GM18519 (cell line): ENCODE measurements around the gene TYMP.

Experiments
- ATAC-seq: cut with Tn5 transposase; IDR thresholded peaks from one replicate; pipeline ENCODE4 v1.9.1; 2021; ENCODE audit warnings: mild to moderate bottlenecking, moderate library complexity; ENCODE audit not compliant: unreplicated experiment, low FRiP score

TYMP gene

GRCh38 chr22:50507421-50507990 lies 22.3 kb downstream of the TYMP start, which contains the start of gene LMF2:
Gene LMF2, minus strand, starts transcription at chr22:50507702. Its CDS starts 27 bp downstream, at chr22:50507675.
- ATAC-seq, result no peak

DNA sequence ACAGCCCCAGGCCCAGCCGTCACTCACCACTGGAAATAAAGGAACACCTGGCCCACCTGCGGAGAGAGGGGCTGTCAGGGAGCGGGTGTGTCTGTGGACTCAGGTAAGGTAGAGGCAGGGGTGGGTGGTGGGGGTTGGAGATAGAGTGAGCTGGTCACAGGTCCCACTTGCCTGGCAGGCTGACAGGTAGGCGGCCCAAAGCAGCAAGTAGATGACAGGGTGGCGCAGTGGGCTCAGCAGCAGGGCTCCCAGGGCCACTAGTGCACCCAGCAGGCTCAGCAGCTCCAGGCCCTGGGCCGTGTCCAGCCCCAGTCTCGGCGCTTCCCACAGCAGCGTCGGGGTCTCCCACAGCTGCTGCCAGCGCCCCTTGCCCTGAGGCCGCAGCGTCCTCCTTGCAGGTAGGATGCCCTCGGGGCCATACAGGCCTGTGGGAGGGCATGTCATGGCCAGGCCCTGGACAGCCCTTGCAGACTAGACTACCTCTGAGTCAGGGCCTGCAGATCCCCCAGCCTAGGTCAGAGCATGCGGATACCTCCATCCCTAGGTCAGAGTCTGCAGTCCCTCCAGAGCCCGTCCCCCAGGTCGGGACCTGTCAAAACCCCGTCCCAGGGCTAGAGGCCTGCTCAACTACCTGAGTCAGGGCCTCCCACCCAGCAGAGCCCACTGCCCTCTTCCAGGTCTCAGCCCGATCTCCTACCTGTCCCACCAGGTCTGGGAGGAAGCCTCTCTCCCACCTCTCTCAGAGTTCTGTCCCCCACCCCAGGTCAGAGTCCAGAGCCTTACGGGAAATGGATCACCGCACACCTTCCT lies 23.0 kb downstream of the TYMP start:
- ATAC-seq, result no peak

DNA sequence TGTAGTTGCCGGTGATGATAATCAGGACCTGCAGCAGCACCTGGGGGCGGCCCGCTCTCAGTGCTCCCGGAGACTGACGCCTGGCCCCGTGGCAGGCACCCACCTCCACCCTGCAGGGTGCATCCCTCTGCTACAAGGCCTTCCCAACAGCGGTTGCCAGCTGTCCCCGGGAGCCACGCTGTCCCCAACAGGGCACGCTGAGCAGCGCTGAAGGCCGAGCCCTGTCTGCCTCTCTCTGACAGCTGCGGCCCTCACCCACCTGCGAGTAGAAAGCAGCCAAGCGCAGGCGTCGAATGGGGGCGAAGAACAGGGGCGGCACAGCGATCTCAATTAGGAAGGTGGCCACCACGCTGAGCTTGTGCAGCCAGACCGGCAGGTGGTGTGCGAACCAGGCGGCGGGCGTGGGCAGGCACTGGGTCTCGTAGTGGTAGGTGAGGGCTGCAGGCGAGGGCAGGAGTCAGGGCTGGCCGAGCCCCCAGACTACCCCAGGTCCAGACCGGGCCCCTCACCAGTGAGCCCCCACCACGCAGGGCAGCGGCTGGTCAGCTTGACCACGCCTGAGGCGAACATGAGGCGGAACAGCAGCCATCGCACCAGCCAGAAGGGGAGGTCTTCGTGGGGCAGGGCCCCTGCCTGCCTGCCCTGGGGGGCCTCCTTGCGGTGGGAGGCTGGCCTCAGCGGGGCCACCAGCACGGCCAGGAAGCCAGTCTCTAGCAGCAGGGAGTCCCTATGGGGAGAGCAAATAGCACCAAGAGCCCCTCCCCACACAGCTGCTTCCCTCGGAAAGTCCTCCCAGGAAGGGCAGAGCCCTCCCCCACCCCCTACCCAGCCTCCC lies 23.8 kb downstream of the TYMP start:
- ATAC-seq, result no peak

DNA sequence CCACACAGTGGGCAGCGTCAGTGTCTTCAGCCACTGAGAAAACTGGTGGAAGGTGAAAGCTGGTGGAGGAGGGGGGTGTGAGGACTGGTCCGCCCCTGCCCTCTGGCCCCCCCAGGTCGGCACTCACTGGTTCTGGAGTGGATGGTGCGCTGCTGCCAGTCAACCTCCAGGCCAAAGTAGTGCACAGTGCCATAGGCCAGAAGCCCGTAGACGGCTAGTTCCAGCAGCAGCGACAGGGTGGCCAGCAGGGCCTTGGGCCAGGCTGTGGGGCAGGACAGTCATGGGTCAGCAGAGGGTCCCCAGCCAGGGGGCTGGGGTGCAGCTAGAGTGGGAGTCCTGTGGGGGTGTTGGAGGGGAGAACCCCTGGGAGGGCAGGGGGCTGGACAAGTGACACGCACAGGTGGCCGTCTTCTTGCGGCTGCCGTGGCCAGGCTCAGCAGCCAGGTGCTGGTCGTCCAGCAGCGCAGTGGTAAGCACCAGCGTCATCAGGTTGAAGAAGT lies 24.5 kb downstream of the TYMP start:
- no peak for ATAC-seq

DNA sequence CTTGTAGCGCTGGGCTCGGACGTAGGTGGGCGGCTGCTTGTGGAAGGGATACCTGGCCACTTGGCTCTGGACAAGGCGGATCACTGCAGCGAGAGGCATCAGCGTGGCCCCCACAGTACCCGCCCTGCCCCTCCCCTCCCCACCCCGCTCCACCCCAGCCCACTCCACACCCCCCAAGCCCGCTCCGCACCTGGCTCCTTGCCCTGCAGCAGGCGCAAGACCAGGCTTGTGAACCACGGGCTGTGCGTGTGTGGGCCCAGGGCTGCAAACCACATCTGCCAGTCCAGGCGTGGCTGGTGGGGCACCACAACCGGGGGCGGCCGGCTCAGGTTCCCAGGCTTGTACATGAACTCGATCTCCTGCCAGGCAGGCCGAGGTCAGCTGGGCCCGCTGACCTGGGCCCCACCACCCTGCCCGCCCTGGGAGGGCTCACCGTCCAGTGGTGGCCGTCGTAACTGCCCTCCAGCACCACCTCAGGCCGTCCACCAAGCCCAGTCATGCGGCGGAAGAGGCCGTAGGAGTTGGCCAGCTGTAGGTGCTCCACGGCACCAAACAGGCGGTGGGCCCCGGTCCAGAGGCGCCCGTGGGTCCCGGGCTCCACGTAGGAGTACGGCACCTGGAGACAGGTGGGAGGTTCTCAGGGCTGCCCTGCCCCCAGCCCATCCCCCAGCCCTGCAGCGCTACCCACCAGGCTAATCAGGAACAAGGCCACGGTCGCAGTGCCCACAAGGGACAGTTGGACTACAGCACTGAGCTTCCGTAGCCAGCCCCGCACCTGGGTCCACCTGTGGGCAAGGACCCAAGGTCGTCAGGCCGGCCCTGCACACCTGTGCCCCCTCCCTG lies 25.2 kb downstream of the TYMP start:
- ATAC-seq, result no peak

DNA sequence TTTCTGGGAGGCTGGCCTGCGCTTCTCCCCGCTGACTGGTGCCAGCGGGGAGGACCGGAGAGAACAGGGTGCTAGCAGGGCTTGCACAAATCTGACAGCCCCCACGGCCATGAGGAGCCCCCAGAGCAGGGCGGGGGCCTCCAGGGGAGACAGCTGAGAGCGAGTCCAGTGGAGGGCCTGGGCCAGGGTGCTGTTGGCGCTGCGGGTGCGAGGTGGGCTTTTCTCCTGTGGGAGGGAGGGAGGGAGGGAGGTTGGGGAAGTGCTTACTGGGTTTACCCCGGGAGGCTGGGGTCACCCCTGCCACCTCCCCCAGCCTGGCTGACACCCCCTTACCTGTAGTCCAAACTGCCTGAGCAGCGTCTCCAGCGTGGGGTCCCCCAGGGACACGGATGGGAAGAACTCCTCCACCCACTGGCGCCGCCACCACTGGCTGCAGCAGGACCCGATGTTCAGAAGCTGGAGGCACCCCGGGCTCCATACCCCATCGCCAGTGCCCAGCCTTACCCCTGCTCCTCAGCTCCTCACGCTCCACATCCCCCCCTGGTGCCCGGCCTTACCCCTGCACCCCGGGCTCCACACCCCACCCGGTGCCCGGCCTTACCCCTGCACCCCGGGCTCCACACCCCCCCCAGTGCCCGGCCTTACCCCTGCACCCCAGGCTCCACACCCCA lies 26.2 kb downstream of the TYMP start:
- no peak for ATAC-seq

DNA sequence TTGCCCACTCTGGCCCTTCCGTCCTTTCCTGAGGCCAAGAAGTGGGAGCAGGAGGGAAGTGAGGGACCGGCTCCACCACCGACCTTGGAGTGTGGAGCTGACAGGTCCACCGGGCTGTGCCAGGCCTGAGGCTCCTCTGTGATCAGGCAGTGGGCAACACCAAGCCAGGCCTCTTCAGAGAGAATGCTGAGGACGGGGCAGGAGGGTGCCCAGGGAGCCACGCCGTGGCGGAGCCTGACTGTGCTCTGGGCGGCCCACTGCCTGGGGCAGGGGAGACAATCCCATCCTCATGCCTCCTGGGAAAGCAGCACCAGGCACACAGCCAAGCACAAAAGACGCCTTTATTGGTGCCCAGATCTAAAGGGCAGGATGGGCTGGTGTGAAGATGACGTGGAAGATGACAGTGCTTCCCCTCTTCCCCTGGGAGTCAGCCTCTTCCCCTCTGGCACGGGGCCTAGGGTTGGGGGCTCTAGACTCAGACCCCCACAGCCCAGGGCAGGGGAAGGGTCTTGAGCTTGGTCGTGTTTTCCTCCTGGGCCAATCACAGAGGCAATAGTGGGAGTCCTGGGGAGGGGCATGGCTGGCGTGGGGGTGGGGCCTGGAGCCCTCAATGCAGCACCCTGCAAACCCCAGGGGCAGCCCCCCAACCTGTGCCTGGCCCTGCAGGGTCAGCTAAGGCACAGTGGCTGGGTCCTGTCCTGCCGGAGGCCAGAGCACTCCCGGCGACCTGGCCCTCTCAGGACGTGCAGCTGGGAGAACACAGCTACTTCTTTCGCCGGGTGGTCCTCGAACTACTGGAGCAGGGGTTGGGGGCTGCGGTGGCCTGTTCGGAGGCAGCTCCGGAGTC lies 27.0 kb downstream of the TYMP start:
- ATAC-seq, result no peak

DNA sequence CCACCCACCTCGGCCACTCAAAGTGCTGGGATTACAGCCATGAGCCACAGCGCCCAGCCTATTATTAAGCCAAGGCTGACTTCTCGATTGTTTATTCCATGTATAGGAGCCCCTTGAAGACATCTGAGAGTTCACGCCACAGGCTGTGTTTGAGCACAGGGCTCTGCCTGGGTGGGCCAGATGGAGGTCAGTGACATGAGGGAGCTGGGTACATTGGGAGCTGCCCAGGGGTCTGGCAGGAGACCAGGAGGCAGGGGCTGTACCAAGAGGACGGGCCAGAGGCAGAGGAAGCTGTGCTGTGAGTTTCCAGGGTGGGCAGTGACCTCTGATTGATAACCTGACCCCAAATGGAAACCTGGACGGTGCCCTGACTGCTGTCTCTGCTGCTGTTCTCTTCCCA lies 27.7 kb downstream of the TYMP start:
- ATAC-seq, result no peak

GRCh38 chr22:50500452-50500851 lies 29.4 kb downstream of the TYMP start:
- ATAC-seq, result no peak

GRCh38 chr22:50498322-50498890 lies 31.4 kb downstream of the TYMP start:
- no peak for ATAC-seq

GRCh38 chr22:50497093-50497492 lies 32.7 kb downstream of the TYMP start:
- ATAC-seq, result no peak

GRCh38 chr22:50490531-50491308 lies 39.1 kb downstream of the TYMP start:
- no peak for ATAC-seq

GRCh38 chr22:50489363-50490243 lies 40.2 kb downstream of the TYMP start:
- ATAC-seq, result no peak

DNA sequence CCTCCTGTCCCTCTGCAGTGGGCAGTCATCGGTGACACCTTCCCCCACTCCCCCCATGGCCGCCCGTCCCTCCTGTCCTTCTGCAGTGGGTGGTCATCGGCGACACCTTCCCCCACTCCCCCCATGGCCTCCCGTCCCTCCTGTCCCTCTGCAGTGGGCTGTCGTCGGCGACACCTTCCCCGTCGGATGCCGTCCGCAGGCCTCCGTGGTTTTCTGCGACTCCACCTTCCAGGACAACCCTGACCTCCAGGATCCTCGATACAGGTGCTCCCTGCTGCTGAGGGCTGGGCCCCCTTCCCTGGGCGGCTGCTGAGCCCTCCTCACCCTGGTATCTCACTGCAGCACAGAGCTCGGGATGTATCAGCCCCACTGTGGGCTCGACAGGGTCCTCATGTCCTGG lies 40.9 kb downstream of the TYMP start:
- ATAC-seq, result no peak

DNA sequence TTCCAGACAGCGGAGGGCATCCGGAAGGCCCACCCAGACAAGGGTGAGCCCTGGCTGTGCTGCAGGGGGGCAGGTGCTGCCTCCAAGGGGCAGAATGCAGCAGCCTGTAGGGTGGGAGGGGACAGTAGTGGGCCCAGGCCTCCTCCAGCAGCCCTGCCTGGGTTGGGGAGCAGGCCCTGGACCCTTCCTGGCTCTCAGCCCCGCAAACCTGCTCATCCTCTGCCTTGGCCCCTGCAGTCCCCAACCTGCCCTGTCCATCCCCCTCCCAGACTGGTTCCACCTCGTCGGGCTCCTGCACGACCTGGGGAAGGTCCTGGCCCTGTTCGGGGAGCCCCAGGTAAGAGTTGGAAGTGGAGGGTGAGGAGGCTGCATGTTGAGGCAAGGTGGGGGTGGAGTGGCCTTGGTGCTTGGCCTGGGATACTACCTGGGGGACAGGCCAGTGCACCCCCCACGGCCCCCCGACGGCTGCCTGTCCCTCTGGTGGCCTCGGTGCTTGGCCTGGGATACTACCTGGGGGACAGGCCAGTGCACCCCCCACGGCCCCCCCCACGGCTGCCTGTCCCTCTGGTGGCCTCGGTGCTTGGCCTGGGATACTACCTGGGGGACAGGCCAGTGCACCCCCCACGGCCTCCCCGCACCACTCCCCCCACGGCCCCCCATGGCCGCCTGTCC lies 41.7 kb downstream of the TYMP start:
- no peak for ATAC-seq

- no peak for ATAC-seq
Observed at GRCh38 chr22:50487290-50488005, 42.4 kb downstream of the TYMP start.
